Measurements from ENCODE around the gene DTD2.

Gene DTD2

DNA sequence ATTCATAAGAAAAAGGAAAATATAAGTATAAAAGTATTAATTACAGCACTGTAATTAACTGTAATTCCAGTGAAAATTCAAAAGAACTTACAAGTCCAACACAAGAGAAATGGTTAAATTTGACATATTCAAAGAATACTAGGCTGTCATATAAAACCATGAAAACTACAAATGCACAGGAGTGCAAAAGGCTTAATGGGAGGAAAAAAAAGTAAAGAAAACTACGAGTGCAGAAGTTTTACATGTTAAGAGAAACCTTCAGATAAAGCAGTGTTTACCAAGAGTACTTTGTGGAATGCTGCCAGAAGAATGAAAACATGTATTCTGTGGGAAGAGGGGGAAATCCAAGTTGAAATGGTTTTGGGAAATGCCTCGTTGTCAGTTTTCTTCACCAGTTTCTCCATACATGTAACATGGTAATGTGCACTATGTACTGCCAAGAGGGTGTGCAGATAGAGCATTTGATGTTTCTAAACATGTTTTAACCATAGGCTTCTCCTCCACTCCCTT is 46.0 kb downstream of the DTD2 start:
- Histone ChIP-seq H3K4me3 (no peak overlapping the region), H3K27ac (peak overlapping the region in 2 of 21 experiments; percentile 2 to 39)

GRCh38 chr14:31410048-31410650 is 47.2 kb downstream of the DTD2 start:
- Histone ChIP-seq H3K4me3 (no peak overlapping the region), H3K27ac (peak overlapping the region in 4 of 21 experiments; percentile 0 to 39 (median 12))

DNA sequence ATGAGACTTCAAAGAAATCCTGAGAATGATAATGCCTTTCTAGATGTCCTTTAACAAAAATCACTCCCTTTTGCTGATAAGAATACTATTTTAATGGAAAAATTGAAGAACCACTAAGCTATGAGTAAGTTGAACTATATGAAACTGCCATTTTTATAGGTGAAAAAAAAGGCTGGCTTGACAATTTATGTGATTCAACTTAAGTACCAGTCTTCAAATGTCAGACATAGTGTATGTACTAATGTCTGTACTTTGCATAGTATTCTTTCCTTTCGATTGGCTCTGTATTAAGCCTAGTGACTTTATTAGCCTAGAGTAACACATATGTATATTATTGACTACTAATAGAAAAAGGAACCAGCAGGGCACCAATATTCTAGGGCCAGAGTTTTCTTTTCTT is 48.9 kb downstream of the DTD2 start:
- H3K4me3 ChIP-seq = no peak overlapping the region
- H3K27ac ChIP-seq = no peak overlapping the region

DNA sequence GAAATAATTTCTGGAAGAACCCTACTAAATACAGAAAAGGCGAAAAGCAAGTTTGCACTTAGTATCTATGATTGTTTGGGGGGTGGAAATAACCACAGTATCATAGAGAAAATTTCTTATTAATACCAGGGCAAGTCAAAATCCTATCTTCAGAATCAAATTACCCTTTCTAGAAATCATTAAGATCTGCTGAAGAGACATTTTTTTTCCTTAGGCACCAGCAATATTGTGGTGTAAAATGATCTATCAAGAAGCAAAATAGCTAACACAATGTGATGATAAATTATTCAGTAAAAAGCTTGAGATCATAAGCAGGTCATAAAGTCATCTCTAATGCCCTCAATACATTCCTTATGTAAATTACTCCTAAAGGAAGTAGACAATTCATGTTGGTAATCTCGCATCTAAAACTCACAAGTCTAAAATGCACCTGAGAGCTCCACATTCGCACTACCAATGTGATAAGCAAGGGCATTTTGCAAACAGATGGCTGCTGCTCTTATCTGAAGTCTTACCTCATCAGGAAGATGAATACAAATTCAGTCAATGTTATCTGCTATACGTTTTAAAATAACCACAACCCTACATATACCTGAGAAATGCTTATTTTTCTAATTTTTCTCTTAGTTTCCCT is 51.6 kb downstream of the DTD2 start:
- no peak overlapping the region for H3K4me3 ChIP-seq
- H3K27ac ChIP-seq = no peak overlapping the region

DNA sequence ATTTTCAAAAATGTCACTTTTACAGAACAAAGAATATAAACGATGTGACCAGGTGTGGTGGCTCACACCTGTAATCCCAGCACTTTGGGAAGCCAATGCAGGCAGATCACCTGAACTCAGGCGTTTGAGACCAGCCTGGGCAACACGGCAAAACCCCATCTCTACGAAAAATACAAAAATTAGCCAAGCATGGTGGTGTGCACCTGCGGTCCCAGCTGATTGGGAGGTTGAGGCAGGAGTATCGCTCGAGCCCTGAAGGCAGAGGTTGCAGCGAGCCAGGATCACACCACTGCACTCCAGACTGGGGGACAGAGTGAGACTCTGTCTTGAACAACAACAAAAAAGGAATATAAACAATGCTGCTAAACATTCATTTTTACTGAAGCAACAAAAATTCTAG is 52.2 kb downstream of the DTD2 start:
- Histone ChIP-seq H3K4me3 (no peak overlapping the region), H3K27ac (no peak overlapping the region)

GRCh38 chr14:31403707-31404106 is 53.6 kb downstream of the DTD2 start:
- Histone ChIP-seq H3K27ac (no peak overlapping the region), H3K4me3 (no peak overlapping the region)

DNA sequence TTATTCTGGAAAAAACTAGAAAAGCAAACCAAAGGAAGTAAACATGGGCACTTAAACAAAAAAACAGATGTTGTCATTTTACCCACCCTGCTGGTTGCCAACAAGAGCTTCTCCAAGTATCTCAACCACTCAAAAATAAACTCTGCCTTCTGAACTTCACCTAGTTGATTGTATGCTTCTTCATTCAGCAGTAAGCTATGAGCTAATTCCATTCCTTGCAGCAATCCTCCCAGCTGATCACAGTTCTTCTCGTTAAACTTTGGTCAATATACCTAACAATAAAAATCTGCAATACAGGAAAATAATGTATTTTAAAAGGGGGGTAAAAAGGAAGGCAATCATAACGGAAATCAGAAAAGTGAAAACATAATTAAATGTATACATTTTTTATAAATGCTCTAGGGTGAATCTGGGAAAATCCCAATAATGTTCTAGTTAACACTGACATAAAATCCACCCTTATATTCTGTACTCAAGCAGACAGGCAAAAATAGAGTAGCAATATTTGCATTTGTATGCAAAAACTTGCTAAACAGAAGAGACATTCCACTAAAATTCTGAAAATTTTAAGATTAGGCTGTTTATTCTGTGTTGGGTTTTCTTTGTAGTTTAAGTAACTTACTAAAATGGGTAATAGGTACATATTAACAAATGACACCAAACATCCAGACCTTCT is 54.4 kb downstream of the DTD2 start:
- Histone ChIP-seq H3K27ac (no peak overlapping the region), H3K4me3 (no peak overlapping the region)

DNA sequence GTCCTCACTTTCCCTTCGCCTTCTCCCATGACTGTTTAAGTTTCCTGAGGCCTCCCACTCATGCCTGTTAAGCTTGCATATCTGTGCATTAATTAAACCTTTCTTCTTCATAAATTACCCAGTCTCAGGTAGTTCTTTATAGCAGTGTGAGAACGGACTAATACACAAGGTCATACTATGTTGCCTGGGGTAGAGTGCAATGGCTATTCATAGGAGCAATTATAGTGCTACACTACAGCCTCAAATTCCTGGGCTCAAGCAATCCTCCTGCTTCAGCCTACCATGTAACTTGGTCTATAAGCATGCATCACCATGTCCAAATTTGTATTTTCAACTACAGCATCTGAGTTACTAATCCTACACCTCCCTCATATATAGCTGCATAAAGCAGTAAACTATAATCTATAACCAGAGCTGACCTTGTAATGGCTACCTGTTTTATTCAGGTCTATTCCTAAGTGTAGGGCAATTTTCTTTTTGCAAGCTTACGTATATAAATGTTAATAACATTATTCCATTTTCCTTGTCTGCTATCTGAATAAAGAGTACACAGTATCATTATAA is 55.9 kb downstream of the DTD2 start:
- H3K27ac ChIP-seq = no peak overlapping the region
- no peak overlapping the region for H3K4me3 ChIP-seq

- Histone ChIP-seq H3K4me3 (no peak overlapping the region), H3K27ac (no peak overlapping the region)
Measured at GRCh38 chr14:31400031-31400638, 57.2 kb downstream of the DTD2 start.
